ENCODE results near the gene DNALI1. TPM values are rescaled to one million over a fixed set of nuclear protein-coding genes. Genes with fewer than 3 reads are reported as not detected.

DNALI1 gene
- polyA plus RNA-seq, 1 experiment = 3.8 TPM

GRCh38 chr1:37614105-37614504 is 57.4 kb downstream of the DNALI1 start:
- no peak for DNase-seq (ENCODE audit: low read depth)
- ChIA-PET POLR2A (no interaction called here), CTCF (interaction anchor here (1.3 to 2.2 kb wide), 2 partner anchors 11 to 68 kb away, joined by 3 to 8 read pairs; no protein-coding TSS in a partner anchor)
- TF ChIP-seq CTCF (IDR thresholded peaks at IDR 0.05; ENCODE audit: insufficient read depth, low read depth, low read length) = no peak
- Histone ChIP-seq H3K4me3 (ENCODE audit: low read depth, low read length) (no peak overlapping the region), H3K36me3 (ENCODE audit: control insufficient read depth, insufficient read depth, low read length) (no peaks in the 10 kb centered on the region), H3K27me3 (ENCODE audit: control insufficient read depth, insufficient read depth, low read length) (peaks cover 7% of the 10 kb centered on the region)

- no peak overlapping the region for H3K4me3 ChIP-seq (ENCODE audit: low read depth, low read length)
- H3K27me3 ChIP-seq (ENCODE audit: control insufficient read depth, insufficient read depth, low read length) = peaks cover 7% of the 10 kb centered on the region
- H3K36me3 ChIP-seq (ENCODE audit: control insufficient read depth, insufficient read depth, low read length) = no peaks in the 10 kb centered on the region
- ChIA-PET CTCF (interaction anchor here (1.1 kb wide), 1 partner anchor 13 kb away, joined by 6 read pairs; no protein-coding TSS in a partner anchor), POLR2A (no interaction called here)
- no peak for DNase-seq (ENCODE audit: low read depth)
- no peak for TF ChIP-seq CTCF (IDR thresholded peaks at IDR 0.05; ENCODE audit: insufficient read depth, low read depth, low read length)
Measured at GRCh38 chr1:37616330-37616729, 59.6 kb downstream of the DNALI1 start.

Small RNA genes within 50 kb of the gene (small RNA-seq; reads per million reads assigned to genes)
- not detected for gene AL034379.1 (ENCODE audit: insufficient read length, low read depth, low replicate concordance)

Other genes with a start within 250 kb of the DNALI1 start
- 4.8 and 8.9 TPM in 2 replicates for gene ZC3H12A, start 82.4 kb upstream of the DNALI1 start, polyA plus RNA-seq (2011; rRNA removed)
- 43.1 and 49.6 TPM in 2 replicates for gene MEAF6, start 42.2 kb upstream of the DNALI1 start, polyA plus RNA-seq (2011; rRNA removed)
- gene SNIP1, start 2.6 kb upstream of the DNALI1 start, polyA plus RNA-seq (2011; rRNA removed) = 5.8 and 7.0 TPM in 2 replicates
- gene GNL2, start 39.0 kb downstream of the DNALI1 start, polyA plus RNA-seq (2011; rRNA removed) = 43.6 and 54.5 TPM in 2 replicates
- 0.04 and 0.05 TPM in 2 replicates for gene RSPO1, start 78.0 kb downstream of the DNALI1 start, polyA plus RNA-seq (2011; rRNA removed)
- 14.9 and 28.2 TPM in 2 replicates for gene CDCA8, start 135.6 kb downstream of the DNALI1 start, polyA plus RNA-seq (2011; rRNA removed)
- gene EPHA10, start 208.2 kb downstream of the DNALI1 start, polyA plus RNA-seq (2011; rRNA removed) = 0.04 TPM in 1 of 2 replicates, not detected in the other
- gene MANEAL, start 236.9 kb downstream of the DNALI1 start, polyA plus RNA-seq (2011; rRNA removed) = 2.5 and 4.0 TPM in 2 replicates